DOHH2 (cell line): ENCODE data around the gene ANAPC2.
A peak's percentile ranks its signal among the peaks of the same experiment; 100 is the strongest.

ENCODE experiments used
- H3F3A ChIP-seq: fragments of 200-600 bp; sonication (generic), shearing (Covaris generic); 2 replicates; pipeline ENCODE4 v1.6.0; 2016; ENCODE audit warnings: antibody characterized with exemption, mild to moderate bottlenecking; ENCODE audit not compliant: control insufficient read depth, insufficient read depth
- H3K27ac ChIP-seq: fragments of 200-600 bp; sonication (generic); 2 replicates; pipeline ENCODE4 v1.5.1; 2014; ENCODE audit warnings: low read depth, mild to moderate bottlenecking, low read length, moderate library complexity
- H3K27me3 ChIP-seq: fragments of 200-600 bp; sonication (generic); 2 replicates; pipeline ENCODE4 v1.6.1; 2014; ENCODE audit warnings: mild to moderate bottlenecking, low read length, mixed read lengths; ENCODE audit not compliant: control insufficient read depth
- H3K36me3 ChIP-seq: fragments of 200-600 bp; sonication (generic); 2 replicates; pipeline ENCODE4 v1.6.1; 2014; ENCODE audit warnings: mild to moderate bottlenecking, low read length, moderate library complexity, mixed read lengths; ENCODE audit not compliant: control insufficient read depth
- H3K4me1 ChIP-seq: fragments of 200-600 bp; sonication (generic); 2 replicates; pipeline ENCODE4 v1.6.1; 2014; ENCODE audit warnings: mild to moderate bottlenecking, low read length, mixed read lengths; ENCODE audit not compliant: control insufficient read depth
- H3K4me2 ChIP-seq: fragments of 200-600 bp; sonication (generic); 2 replicates; pipeline ENCODE4 v1.6.0; 2014; ENCODE audit warnings: mild to moderate bottlenecking, low read length, moderate library complexity
- H3K4me3 ChIP-seq: fragments of 200-600 bp; sonication (generic); 2 replicates; pipeline ENCODE4 v1.5.1; 2014; ENCODE audit warnings: mild to moderate bottlenecking, low read length, mixed read lengths
- H3K79me2 ChIP-seq: fragments of 200-600 bp; sonication (generic); 2 replicates; pipeline ENCODE4 v1.6.1; 2014; ENCODE audit warnings: mild to moderate bottlenecking, low read length, mixed read lengths; ENCODE audit not compliant: control insufficient read depth
- H3K9me2 ChIP-seq: fragments of 200-600 bp; sonication (generic); replicated peaks from 2 replicates; pipeline ENCODE4 v1.6.1; 2014; ENCODE audit warnings: mild to moderate bottlenecking, low read length, mixed read lengths; ENCODE audit not compliant: control insufficient read depth
- H3K9me3 ChIP-seq: fragments of 200-600 bp; sonication (generic); 2 replicates; pipeline ENCODE4 v1.6.1; 2014; ENCODE audit warnings: antibody characterized with exemption, low read length, mixed read lengths; ENCODE audit not compliant: control insufficient read depth, insufficient read depth
- H4K20me1 ChIP-seq: fragments of 200-600 bp; sonication (generic); 2 replicates; pipeline ENCODE4 v1.6.0; 2014; ENCODE audit warnings: low read depth, mild to moderate bottlenecking, antibody characterized with exemption, low read length, moderate library complexity; ENCODE audit not compliant: control insufficient read depth, insufficient read depth
- CTCF ChIP-seq: fragments of 200-600 bp; sonication (generic); IDR thresholded peaks from one replicate; pipeline ENCODE4 v1.5.1; 2014; ENCODE audit warnings: antibody characterized with exemption, mild to moderate bottlenecking, low read depth, low read length; ENCODE audit not compliant: poor library complexity, severe bottlenecking
- EZH2phosphoT487 ChIP-seq: fragments of 200-600 bp; sonication (generic); IDR thresholded peaks from 2 replicates; pipeline ENCODE4 v1.6.1; 2017; ENCODE audit warnings: borderline replicate concordance, mild to moderate bottlenecking, antibody characterized with exemption, low read length, moderate library complexity, mixed read lengths

Gene ANAPC2

GRCh38 chr9:137205126-137206069 lies 17.0 kb upstream of the ANAPC2 start, which contains the start of the genes NDOR1 and TMEM203:
TSS of gene NDOR1 (plus strand) at chr9:137205700. CDS start at chr9:137205778, 78 bp downstream.
TSS of gene TMEM203 (minus strand) at chr9:137205648. CDS start at chr9:137205414, 234 bp downstream.
- Histone ChIP-seq H3K4me1 (peaks cover 52% of the 10 kb centered on the region), H3K36me3 (peaks cover 36% of the 10 kb centered on the region), H3K9me3 (no peaks in the 10 kb centered on the region), H3K4me2 (peak within 1 kb of the TSS; percentile 92), H3F3A (peaks cover 6% of the 10 kb centered on the region), H3K27ac (peak within 1 kb of the TSS; percentile 45), H4K20me1 (peaks cover 5% of the 10 kb centered on the region; the same call in 1 of the 2 replicates), H3K9me2 (no peaks in the 10 kb centered on the region), H3K27me3 (no peaks in the 10 kb centered on the region), H3K4me3 (peak within 1 kb of the TSS; percentile 99), H3K79me2 (peaks cover 76% of the 10 kb centered on the region)
- TF ChIP-seq CTCF, result no peak
- TF ChIP-seq EZH2phosphoT487, result no peak

DNA sequence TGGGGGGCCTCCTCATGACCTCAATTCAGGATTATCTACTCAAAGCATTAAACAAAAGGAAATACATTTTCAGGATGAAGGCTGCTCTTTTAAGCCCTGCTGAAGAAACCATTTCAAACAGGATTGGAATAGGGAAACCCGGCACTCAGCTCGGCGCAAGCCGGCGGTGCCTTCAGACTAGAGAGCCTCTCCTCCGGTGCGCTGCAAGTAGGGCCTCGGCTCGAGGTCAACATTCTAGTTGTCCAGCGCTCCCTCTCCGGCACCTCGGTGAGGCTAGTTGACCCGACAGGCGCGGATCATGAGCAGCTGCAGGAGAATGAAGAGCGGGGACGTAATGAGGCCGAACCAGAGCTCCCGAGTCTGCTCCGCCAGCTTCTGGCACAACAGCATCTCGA lies 16.4 kb upstream of the ANAPC2 start:
- Histone ChIP-seq H3F3A (peaks cover 6% of the 10 kb centered on the region), H4K20me1 (peaks cover 5% of the 10 kb centered on the region; the same call in 1 of the 2 replicates), H3K9me3 (no peaks in the 10 kb centered on the region), H3K4me1 (peaks cover 52% of the 10 kb centered on the region), H3K4me2 (peak overlapping the region; percentile 92), H3K9me2 (no peaks in the 10 kb centered on the region), H3K4me3 (peak overlapping the region; percentile 99), H3K79me2 (peaks cover 76% of the 10 kb centered on the region), H3K36me3 (peaks cover 36% of the 10 kb centered on the region), H3K27ac (no peak overlapping the region), H3K27me3 (no peaks in the 10 kb centered on the region)
- TF ChIP-seq CTCF (no peak), EZH2phosphoT487 (no peak)

GRCh38 chr9:137202966-137203365 lies 14.6 kb upstream of the ANAPC2 start:
- Histone ChIP-seq H3K4me3 (peak overlapping the region; percentile 32), H3K36me3 (peaks cover 29% of the 10 kb centered on the region), H3K9me2 (no peaks in the 10 kb centered on the region), H3K79me2 (peaks cover 87% of the 10 kb centered on the region), H3K27me3 (no peaks in the 10 kb centered on the region), H3K9me3 (no peaks in the 10 kb centered on the region), H3F3A (peaks cover 6% of the 10 kb centered on the region), H3K27ac (no peak overlapping the region), H3K4me2 (peak overlapping the region; percentile 92), H4K20me1 (peaks cover 5% of the 10 kb centered on the region; the same call in 1 of the 2 replicates), H3K4me1 (peaks cover 68% of the 10 kb centered on the region)
- TF ChIP-seq EZH2phosphoT487 (no peak), CTCF (no peak)
